HepG2 (cell line): ENCODE data around the gene PRKAR2B. TPM values are rescaled to one million over a fixed set of nuclear protein-coding genes. Genes with fewer than 3 reads are reported as not detected.
A peak's percentile ranks its signal among the peaks of the same experiment; 100 is the strongest.

ENCODE experiments used
- BORCS8-MEF2B ChIP-seq: sonication (generic); formaldehyde crosslinking; IDR thresholded peaks from 2 replicates; pipeline ENCODE4 v1.8.0; 2022; ENCODE audit warnings: mild to moderate bottlenecking, missing genetic modification reagents
- FOSL1 ChIP-seq: sonication (generic); formaldehyde crosslinking; IDR thresholded peaks from 2 replicates; pipeline ENCODE4 v1.9.0; 2021; ENCODE audit warnings: missing genetic modification reagents, borderline replicate concordance
- GLMP ChIP-seq: sonication (generic); formaldehyde crosslinking; IDR thresholded peaks from 2 replicates; pipeline ENCODE4 v1.9.0; 2021; ENCODE audit warnings: missing genetic modification reagents, mild to moderate bottlenecking, borderline replicate concordance
- GRHL1 ChIP-seq: sonication (generic); formaldehyde crosslinking; conservative IDR thresholded peaks from 2 replicates; pipeline ENCODE4 v1.8.0; 2022; ENCODE audit warnings: missing genetic modification reagents
- HOXA3 ChIP-seq: sonication (generic); formaldehyde crosslinking; IDR thresholded peaks from 2 replicates; pipeline ENCODE4 v1.5.0; 2020; ENCODE audit warnings: missing genetic modification reagents
- HOXD1 ChIP-seq: sonication (generic); formaldehyde crosslinking; IDR thresholded peaks from 2 replicates; pipeline ENCODE4 v1.5.0; 2020; ENCODE audit warnings: missing genetic modification reagents
- JUNB ChIP-seq: sonication (generic); formaldehyde crosslinking; IDR thresholded peaks from 2 replicates; pipeline ENCODE4 v1.8.0; 2022; ENCODE audit warnings: missing genetic modification reagents, mild to moderate bottlenecking, borderline replicate concordance
- KLF12 ChIP-seq: sonication (generic); formaldehyde crosslinking; IDR thresholded peaks from 2 replicates; pipeline ENCODE4 v1.4.0; 2020; ENCODE audit warnings: missing genetic modification reagents, borderline replicate concordance
- MED13 ChIP-seq: sonication (generic); formaldehyde crosslinking; IDR thresholded peaks from 2 replicates; pipeline ENCODE4 v1.5.0; 2020; ENCODE audit warnings: missing genetic modification reagents
- MEF2D ChIP-seq: sonication (generic); formaldehyde crosslinking; IDR thresholded peaks from 2 replicates; pipeline ENCODE4 v1.5.1; 2020; ENCODE audit warnings: mild to moderate bottlenecking, missing genetic modification reagents
- MXD4 ChIP-seq: IDR thresholded peaks from 2 replicates; pipeline ENCODE4 v1.6.1; 2016; ENCODE audit warnings: mild to moderate bottlenecking, missing biosample characterization, missing genetic modification reagents
- SNAPC2 ChIP-seq: sonication (generic); formaldehyde crosslinking; IDR thresholded peaks from 2 replicates; pipeline ENCODE4 v1.8.1; 2022; ENCODE audit warnings: mild to moderate bottlenecking, missing genetic modification reagents
- SRSF9 ChIP-seq: fragments of 200-400 bp; formaldehyde crosslinking; IDR thresholded peaks from 2 replicates; pipeline ENCODE4 v1.6.1; 2018; ENCODE audit warnings: borderline replicate concordance, mild to moderate bottlenecking, low read depth, low read length; ENCODE audit not compliant: insufficient read depth, poor library complexity, severe bottlenecking
- TBX2 ChIP-seq: sonication (generic); formaldehyde crosslinking; IDR thresholded peaks from 2 replicates; pipeline ENCODE4 v1.5.0; 2020; ENCODE audit warnings: missing genetic modification reagents, mild to moderate bottlenecking, borderline replicate concordance
- ZBTB7A ChIP-seq: sonication (generic); formaldehyde crosslinking; IDR thresholded peaks from 2 replicates; pipeline ENCODE4 v1.8.0; 2022; ENCODE audit warnings: mild to moderate bottlenecking, missing genetic modification reagents
- ZNF205 ChIP-seq: IDR thresholded peaks from 2 replicates; pipeline ENCODE4 v1.6.1; 2018; ENCODE audit warnings: missing biosample characterization, missing genetic modification reagents
- ZNF383 ChIP-seq: sonication (generic); formaldehyde crosslinking; IDR thresholded peaks from 2 replicates; pipeline ENCODE4 v1.4.0; 2020; ENCODE audit warnings: missing genetic modification reagents, mild to moderate bottlenecking, borderline replicate concordance
- ZNF557 ChIP-seq: sonication (generic); formaldehyde crosslinking; IDR thresholded peaks from 2 replicates; pipeline ENCODE4 v1.4.0; 2020; ENCODE audit warnings: missing genetic modification reagents
- ZNF713 ChIP-seq: sonication (generic); formaldehyde crosslinking; IDR thresholded peaks from 2 replicates; pipeline ENCODE4 v1.4.0; 2020; ENCODE audit warnings: mild to moderate bottlenecking, missing genetic modification reagents
- ZSCAN30 ChIP-seq: sonication (generic); formaldehyde crosslinking; IDR thresholded peaks from 2 replicates; pipeline ENCODE4 v1.5.0; 2020; ENCODE audit warnings: mild to moderate bottlenecking, missing genetic modification reagents
- polyA plus RNA-seq, 8 experiments: library from polyadenylated mRNA; depleted of rRNA in 3 of 8; stranded (reverse) in 7 of 8; unstranded in 1 of 8; fragments of >200 nt; fragmentation: Illumina TruSeq in 4 of 8; extraction: Trizol in 4 of 8; gene quantifications; 2 replicates each; pipeline versions ENCODE4 v1.2.1 to v1.2.3, GENCODE V29; 2011 to 2016; ENCODE audit warnings: low read depth in 4 of 8, missing spikeins in 1 of 8, mixed read lengths in 1 of 8; ENCODE audit not compliant: insufficient read depth in 1 of 8
- total RNA-seq, 5 experiments: library from RNA; depleted of rRNA; stranded (reverse); fragments of >200 nt; fragmentation: Illumina TruSeq; extraction: Trizol; gene quantifications; 2 replicates each; pipeline ENCODE4 v1.2.3, GENCODE V29; 2016; ENCODE audit warnings: low read depth in 1 of 5
- TF ChIP-seq, protein P1 (sequence below): sonication (generic); formaldehyde crosslinking; IDR thresholded peaks from 2 replicates; pipeline ENCODE4 v1.5.1; 2020; ENCODE audit warnings: mild to moderate bottlenecking, moderate library complexity, missing genetic modification reagents
- TF ChIP-seq, protein P2 (sequence below): sonication (generic); formaldehyde crosslinking; IDR thresholded peaks from 2 replicates; pipeline ENCODE4 v1.8.1; 2023; ENCODE audit warnings: mild to moderate bottlenecking, missing genetic modification reagents, borderline replicate concordance
- TF ChIP-seq, protein P3 (sequence below): sonication (generic); formaldehyde crosslinking; IDR thresholded peaks from 2 replicates; pipeline ENCODE4 v1.5.0; 2020; ENCODE audit warnings: missing genetic modification reagents

PRKAR2B gene
- total and polyA plus RNA-seq, 2 of the 13 experiments (the other 11 are each of a cell fraction or from before 2014, with no cell fraction given): not detected

DNA sequence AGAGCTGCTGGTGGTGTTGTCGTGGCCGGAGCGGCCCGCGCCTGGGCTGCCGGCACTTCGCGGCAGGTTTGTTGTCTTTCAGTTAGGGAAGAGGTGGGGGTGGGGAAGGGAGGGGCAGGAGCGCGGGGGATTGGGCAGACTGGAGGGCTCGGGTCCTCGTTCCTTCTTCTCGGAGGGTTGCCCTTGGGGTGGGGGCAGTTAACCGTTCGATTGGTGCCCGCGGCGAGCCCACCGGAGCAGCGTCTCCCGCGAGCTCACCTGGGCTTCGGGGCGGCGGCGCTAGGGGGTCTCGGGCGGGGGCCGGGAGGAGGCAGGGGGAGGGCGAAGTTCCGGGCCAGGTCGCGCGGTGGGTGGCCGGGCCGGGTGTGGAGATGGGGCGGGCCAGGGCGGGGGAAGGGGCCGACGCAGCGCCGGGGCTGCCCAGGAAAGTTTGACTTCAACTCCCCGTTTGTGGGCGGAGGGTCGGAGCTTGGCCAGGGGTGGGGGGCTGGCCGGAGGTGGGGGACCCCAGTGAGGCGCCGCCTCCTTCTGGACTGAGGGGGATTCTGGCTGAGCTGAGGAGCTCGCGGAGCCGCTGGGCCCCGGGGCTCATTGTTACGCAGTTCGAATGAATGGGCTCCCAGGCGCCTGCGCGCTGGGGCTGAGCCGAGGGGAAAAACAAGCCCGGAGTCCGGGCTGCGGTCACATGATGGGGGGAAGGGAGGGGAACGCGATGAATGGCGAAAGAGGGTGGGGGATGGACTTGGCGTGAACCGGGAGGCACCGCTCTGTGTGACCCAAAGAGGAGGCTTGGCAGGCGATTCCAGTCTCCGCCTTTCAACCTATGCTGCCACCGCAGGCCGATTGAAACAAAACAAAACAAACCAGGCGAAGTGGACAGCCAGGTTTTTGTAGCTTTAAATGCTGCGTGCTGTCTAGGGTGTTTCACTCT is 124.9 kb downstream of the PRKAR2B start (continued):
- peak; percentile 78 for TF ChIP-seq KLF12 (CRISPR knock-in tag)
- no peak for TF ChIP-seq ZBTB7A (CRISPR knock-in tag)
- TF ChIP-seq, protein P1, sequence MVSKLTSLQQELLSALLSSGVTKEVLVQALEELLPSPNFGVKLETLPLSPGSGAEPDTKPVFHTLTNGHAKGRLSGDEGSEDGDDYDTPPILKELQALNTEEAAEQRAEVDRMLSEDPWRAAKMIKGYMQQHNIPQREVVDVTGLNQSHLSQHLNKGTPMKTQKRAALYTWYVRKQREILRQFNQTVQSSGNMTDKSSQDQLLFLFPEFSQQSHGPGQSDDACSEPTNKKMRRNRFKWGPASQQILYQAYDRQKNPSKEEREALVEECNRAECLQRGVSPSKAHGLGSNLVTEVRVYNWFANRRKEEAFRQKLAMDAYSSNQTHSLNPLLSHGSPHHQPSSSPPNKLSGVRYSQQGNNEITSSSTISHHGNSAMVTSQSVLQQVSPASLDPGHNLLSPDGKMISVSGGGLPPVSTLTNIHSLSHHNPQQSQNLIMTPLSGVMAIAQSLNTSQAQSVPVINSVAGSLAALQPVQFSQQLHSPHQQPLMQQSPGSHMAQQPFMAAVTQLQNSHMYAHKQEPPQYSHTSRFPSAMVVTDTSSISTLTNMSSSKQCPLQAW (CRISPR knock-in tag): peak; percentile 75
- peak; percentile 72; the same call in 1 of the 2 replicates for TF ChIP-seq TBX2 (CRISPR knock-in tag)
- no peak for TF ChIP-seq GRHL1
- TF ChIP-seq GLMP (CRISPR knock-in tag): no peak
- peak; percentile 84 for TF ChIP-seq HOXA3 (CRISPR knock-in tag)
- peak; percentile 67; the same call in 1 of the 2 replicates for TF ChIP-seq BORCS8-MEF2B (CRISPR knock-in tag)
- no peak for TF ChIP-seq JUNB (CRISPR knock-in tag)
- no peak for TF ChIP-seq MED13 (CRISPR knock-in tag)
- no peak for TF ChIP-seq ZSCAN30 (CRISPR knock-in tag)
- TF ChIP-seq, protein P2, sequence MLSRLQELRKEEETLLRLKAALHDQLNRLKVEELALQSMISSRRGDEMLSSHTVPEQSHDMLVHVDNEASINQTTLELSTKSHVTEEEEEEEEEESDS: no peak
- peak; percentile 56; the same call in 1 of the 2 replicates for TF ChIP-seq HOXD1 (CRISPR knock-in tag)
- TF ChIP-seq SNAPC2: 0 out of 2 replicates have a peak, but pooled peaks have one; percentile 67
- TF ChIP-seq SRSF9: no peak
- peak; percentile 75 for TF ChIP-seq MXD4
- TF ChIP-seq, protein P3, sequence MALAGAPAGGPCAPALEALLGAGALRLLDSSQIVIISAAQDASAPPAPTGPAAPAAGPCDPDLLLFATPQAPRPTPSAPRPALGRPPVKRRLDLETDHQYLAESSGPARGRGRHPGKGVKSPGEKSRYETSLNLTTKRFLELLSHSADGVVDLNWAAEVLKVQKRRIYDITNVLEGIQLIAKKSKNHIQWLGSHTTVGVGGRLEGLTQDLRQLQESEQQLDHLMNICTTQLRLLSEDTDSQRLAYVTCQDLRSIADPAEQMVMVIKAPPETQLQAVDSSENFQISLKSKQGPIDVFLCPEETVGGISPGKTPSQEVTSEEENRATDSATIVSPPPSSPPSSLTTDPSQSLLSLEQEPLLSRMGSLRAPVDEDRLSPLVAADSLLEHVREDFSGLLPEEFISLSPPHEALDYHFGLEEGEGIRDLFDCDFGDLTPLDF (CRISPR knock-in tag): no peak
- no peak for TF ChIP-seq ZNF713 (CRISPR knock-in tag)
- TF ChIP-seq ZNF383 (CRISPR knock-in tag): no peak
- TF ChIP-seq MEF2D: no peak
- no peak for TF ChIP-seq FOSL1 (CRISPR knock-in tag)
- 0 out of 2 replicates have a peak, but pooled peaks have one; percentile 44 for TF ChIP-seq ZNF557
- peak; percentile 61; the same call in 1 of the 2 replicates for TF ChIP-seq ZNF205 (CRISPR knock-in tag)
